GM21619 (cell line): ENCODE results near the gene HCRTR2.
"Not testable (repeated sequence)": the region's sequence is repeated elsewhere in the genome, so short reads cannot be mapped to it uniquely, and the experiment has no call there.

ENCODE experiments used
- ATAC-seq: cut with Tn5 transposase; IDR thresholded peaks from one replicate; pipeline ENCODE4 v1.9.1; 2021; ENCODE audit not compliant: unreplicated experiment

The HCRTR2 gene

GRCh38 chr6:55174211-55175026, at the start of gene HCRTR2:
HCRTR2 (plus strand) TSS chr6:55174515; CDS start chr6:55174588, 73 bp downstream.
- ATAC-seq: no peak

DNA sequence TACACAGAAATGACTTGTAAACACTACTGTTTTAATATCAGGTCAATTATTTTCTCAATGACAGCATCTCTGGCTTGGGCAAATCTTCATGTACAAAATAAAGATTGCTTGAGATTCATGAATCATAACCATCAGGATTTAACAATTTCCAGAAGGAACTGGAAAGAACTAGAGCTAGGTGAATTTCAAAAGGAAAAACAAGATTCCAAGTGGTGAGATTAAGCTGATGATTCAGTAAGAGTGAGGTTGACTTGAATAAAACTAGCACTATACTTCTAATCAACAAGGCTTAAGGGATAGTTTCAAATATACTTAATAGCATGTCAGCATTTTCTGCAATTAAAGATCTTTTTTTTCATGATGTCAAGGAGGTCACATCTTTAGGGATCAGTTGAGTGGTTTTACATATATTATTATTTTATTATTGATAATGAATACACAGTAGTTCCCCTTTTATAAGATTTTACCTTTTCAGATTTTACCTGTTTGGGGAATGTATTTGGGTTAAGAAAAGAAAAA, 43.5 kb upstream of the HCRTR2 start:
- no peak for ATAC-seq

DNA sequence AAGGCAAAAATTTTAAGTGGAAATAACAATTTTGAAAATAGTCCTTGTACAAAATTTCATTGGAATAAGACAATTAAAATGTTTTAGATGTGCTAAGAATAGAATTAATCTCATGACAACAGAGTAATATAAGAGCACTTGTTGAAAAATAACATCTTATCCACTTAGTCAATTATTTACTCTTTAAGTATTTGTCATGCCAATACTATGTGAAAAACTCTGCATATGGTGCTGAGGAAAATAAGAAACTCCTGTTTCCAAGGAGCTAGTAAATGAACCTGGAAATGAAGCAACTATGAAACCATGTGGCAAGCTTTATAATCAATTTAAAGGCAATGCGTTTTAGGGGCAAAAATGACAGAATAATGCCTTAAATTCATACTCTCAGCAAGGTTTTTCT, 42.7 kb upstream of the HCRTR2 start:
- no peak for ATAC-seq

- no peak for ATAC-seq
Measured at GRCh38 chr6:55136916-55137315, 37.4 kb upstream of the HCRTR2 start.

DNA sequence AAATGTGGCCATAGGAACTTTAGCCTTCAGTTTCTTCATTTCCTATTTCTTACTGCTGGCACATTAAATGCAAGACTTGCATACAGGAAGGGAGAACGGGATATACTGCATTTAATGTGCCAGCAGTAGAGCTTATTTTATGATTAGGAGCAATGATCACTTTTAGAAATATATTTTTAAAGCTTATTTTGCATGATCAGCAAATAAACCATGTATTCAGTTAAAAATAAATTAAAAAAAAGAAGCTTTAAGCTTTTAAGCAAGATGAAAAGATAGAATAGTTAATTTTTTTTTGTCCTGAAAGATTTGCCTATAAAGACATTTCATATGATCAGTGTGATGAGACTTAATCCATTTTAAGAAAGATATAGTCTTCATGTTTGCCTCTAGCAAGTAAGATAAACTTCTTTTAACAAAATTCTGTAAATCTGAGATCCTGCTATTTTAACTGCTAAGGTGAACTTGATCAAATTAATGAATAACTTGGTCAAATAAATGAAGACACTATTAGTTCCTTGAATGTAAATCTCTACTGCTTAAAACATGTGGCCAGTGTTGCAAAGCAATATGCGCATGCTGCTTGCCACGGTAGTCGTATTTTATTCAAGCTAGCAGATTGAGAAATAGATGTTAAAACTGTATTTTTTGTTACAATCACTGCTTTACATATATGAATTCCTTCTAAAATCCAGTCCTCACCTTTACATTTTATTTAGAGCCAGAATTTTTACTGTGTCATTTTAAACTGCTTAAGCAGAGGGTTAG, 36.2 kb upstream of the HCRTR2 start:
- ATAC-seq: no peak

DNA sequence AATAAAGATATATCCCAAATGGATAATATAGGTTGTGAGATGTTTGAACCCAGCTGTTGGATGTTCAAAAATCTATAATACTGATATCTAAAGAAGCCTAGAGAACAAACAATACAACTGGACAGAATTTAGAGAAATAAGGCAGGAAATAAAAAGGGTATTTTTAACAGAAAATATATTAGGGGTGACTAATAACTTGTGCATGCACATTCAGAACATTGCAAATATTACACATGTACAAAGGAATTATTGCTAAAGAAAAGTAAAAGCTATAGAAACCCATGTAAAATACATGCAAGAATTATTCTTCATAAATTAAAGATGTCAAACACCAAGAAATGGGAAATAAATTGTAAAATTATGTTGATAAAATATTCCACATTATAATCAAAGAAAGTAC, 32.7 kb upstream of the HCRTR2 start:
- no peak for ATAC-seq

GRCh38 chr6:55142610-55143009, 31.7 kb upstream of the HCRTR2 start:
- no peak for ATAC-seq

DNA sequence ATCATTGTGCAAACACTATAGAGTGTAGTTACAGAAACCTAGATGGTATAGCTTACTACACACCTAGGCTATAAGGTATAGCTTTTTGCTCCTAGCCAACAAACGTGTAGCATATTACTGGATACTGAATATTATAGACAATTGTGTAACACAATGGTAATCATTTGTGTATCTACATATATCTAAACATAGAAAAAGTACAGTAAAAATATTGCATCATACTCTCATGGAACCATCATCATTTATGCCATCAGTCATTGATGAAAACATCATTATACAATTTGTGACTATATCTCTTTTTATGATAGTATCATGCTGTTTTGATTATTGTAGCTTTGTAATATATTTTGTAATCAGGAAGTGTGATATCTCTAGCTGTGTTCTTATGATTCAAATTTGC, 21.0 kb upstream of the HCRTR2 start:
- ATAC-seq: no peak

- ATAC-seq: not testable (repeated sequence)
Measured at GRCh38 chr6:55158784-55159183, 15.5 kb upstream of the HCRTR2 start.

DNA sequence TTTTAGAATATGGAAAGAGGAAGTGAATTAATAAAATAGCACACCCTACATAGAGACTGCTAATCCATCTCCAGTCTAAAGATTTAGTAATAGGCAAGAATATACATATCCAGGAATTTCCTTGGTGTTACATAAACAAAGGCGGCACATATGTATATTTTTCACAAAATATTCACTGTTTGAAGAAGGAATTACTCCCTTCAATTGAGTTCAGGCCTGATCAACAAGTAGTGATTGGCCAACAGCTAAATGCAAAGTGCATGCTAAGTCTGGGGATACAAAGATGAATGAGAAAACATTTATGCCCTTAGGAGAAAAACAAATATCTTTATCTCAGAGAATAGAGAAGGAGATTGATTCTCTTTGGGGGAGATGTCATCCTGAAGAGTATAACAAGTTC, 6.5 kb upstream of the HCRTR2 start:
- ATAC-seq: no peak

DNA sequence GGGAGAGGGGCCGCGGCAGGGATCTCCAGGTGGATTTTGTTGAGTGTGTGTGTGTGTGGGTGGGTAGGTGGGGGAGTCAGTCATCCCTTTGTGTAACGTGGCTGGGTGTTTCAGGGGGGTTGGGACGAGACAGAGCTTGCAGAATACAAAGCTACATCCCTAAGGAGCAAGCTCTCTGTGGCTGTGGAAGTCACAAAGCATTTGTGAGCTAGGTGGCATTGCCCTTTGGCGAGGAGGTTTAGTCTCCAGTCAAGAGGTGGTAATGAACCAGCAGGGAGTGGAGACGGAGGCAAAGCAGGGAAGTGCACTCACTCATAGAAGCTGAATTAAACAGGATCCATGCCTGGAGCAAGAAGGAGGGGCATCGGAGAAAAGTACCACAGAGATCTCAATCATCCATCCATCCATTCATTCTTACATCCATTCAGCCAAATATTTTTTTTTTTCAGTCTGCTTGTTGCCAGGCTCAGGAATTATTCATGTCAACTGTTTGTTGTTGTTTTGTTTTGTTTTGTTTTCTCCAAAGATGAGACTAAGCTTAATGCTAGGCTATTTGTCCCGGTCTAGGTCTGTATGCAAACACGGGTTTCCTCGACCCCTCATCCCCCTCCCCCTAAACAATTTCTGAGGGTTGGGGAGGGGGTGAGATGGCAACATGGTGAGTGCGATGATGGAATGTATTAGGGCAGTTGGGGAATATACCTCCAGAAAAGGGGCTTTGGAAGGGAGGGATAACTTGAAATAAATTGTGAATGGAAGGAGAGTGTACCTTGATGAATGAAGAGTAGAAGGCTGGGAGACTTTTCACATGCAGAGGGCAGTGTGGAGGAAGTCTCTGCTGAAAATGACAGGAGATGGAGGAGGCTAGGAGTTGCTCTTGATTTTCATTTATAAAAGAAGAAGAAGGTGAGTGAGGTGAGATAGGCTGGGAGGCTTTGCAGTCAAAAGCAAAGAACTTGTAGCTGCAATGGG, 1.0 kb downstream of the HCRTR2 start:
- no peak for ATAC-seq

DNA sequence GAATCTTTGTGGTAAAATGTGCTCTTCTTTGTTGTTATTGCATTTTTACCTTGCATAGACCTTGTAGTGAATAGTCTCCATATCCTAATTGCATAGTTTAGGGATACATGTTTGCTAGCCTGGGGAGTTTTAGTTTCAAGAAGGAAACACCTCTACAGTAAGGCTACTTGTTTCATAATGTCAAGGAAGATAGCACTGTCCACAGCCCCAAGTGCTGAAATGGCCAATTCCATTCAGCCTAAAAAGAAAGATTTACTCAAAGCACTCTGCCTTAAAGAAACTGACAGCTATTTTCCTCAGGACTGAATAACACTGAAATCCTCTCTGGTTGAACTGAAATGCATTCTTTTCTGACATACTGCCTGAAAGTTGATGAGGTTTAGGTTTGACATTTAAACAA, 2.6 kb downstream of the HCRTR2 start:
- no peak for ATAC-seq

DNA sequence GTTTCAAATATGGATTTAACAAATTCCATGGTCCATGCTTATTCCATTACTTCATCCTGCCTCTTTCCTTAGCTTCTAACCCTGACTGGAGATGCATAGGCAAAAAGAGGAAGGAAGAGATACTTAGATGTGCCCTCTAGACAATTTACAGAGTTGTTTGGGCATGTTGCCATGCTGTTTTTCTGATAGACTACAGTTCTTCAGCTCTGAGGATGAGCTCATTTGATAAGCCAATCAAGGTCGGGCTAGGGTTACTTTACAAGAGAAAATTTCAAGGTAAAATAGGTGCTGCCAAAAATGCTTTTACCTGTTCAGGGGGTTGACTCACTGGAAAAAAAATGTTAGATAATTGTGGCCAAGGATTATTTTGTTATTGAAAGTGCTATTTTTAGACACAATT, 5.9 kb downstream of the HCRTR2 start:
- ATAC-seq: no peak

- no peak for ATAC-seq
Measured at GRCh38 chr6:55182016-55182650, 7.8 kb downstream of the HCRTR2 start.

- no peak for ATAC-seq
Measured at GRCh38 chr6:55184782-55185530, 10.6 kb downstream of the HCRTR2 start.

- no peak for ATAC-seq
Measured at GRCh38 chr6:55198715-55199114, 24.4 kb downstream of the HCRTR2 start.

DNA sequence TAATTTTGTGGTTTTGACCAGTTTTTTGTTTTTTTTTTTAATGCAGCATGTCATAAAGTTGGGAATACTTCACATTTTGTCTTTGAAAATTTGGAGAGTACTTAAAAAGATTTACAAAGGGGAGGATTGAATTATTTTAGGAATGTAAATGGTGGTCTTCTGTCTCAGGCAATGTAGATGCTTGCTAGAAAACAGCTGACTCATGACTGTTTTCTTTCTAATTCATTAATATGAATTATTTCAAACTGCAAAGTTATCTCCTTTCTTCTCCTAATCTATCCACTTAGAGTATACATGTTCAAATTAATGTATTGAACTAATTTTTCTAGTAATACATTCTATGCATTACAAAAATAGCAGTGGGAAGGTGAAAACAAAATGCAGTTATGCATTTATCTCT, 24.9 kb downstream of the HCRTR2 start:
- ATAC-seq: no peak

GRCh38 chr6:55208478-55209458, 34.5 kb downstream of the HCRTR2 start:
- ATAC-seq: no peak

- no peak for ATAC-seq
Measured at GRCh38 chr6:55210952-55211351, 36.6 kb downstream of the HCRTR2 start.
